Measurements from ENCODE around the gene CCL24. TPM values are rescaled to one million over a fixed set of nuclear protein-coding genes. Genes with fewer than 3 reads are reported as not detected.

CCL24 gene
- total RNA-seq, 1 donor from 2014 or later = not detected

GRCh38 chr7:75809396-75809795 lies 4.2 kb downstream of the CCL24 start:
- H3K27me3 ChIP-seq (ENCODE audit: control insufficient read depth, insufficient read depth, low read length) = no peaks in the 10 kb centered on the region
- H3K36me3 ChIP-seq (ENCODE audit: control insufficient read depth, insufficient read depth, low read length) = no peaks in the 10 kb centered on the region
- no peak overlapping the region for H3K4me3 ChIP-seq (ENCODE audit: low read depth, low read length)
- no peak for TF ChIP-seq CTCF (IDR thresholded peaks at IDR 0.05; ENCODE audit: insufficient read depth, low read length, severe bottlenecking)
- FAIRE-seq = no peak
- no peak for DNase-seq (ENCODE audit: low read depth)

- no peak for FAIRE-seq
- Histone ChIP-seq H3K27me3 (ENCODE audit: control insufficient read depth, insufficient read depth, low read length) (no peaks in the 10 kb centered on the region), H3K4me3 (ENCODE audit: low read depth, low read length) (no peak overlapping the region), H3K36me3 (ENCODE audit: control insufficient read depth, insufficient read depth, low read length) (no peaks in the 10 kb centered on the region)
- no peak for DNase-seq (ENCODE audit: low read depth)
- no peak for TF ChIP-seq CTCF (IDR thresholded peaks at IDR 0.05; ENCODE audit: insufficient read depth, low read length, severe bottlenecking)
These were observed 5.5 kb downstream of the CCL24 start for GRCh38 chr7:75808106-75808505.

GRCh38 chr7:75807452-75807851 lies 6.2 kb downstream of the CCL24 start:
- no peak for TF ChIP-seq CTCF (IDR thresholded peaks at IDR 0.05; ENCODE audit: insufficient read depth, low read length, severe bottlenecking)
- no peak for DNase-seq (ENCODE audit: low read depth)
- no peak for FAIRE-seq
- H3K27me3 ChIP-seq (ENCODE audit: control insufficient read depth, insufficient read depth, low read length) = no peaks in the 10 kb centered on the region
- no peaks in the 10 kb centered on the region for H3K36me3 ChIP-seq (ENCODE audit: control insufficient read depth, insufficient read depth, low read length)
- no peak overlapping the region for H3K4me3 ChIP-seq (ENCODE audit: low read depth, low read length)

GRCh38 chr7:75806560-75807307 lies 6.9 kb downstream of the CCL24 start:
- Histone ChIP-seq H3K4me3 (ENCODE audit: low read depth, low read length) (no peak overlapping the region), H3K27me3 (ENCODE audit: control insufficient read depth, insufficient read depth, low read length) (no peaks in the 10 kb centered on the region), H3K36me3 (ENCODE audit: control insufficient read depth, insufficient read depth, low read length) (no peaks in the 10 kb centered on the region)
- DNase-seq (ENCODE audit: low read depth) (no peak), FAIRE-seq (no peak)
- TF ChIP-seq CTCF (IDR thresholded peaks at IDR 0.05; ENCODE audit: insufficient read depth, low read length, severe bottlenecking) = no peak

GRCh38 chr7:75804705-75805104 lies 8.9 kb downstream of the CCL24 start:
- Histone ChIP-seq H3K4me3 (ENCODE audit: low read depth, low read length) (no peak overlapping the region), H3K36me3 (ENCODE audit: control insufficient read depth, insufficient read depth, low read length) (no peaks in the 10 kb centered on the region), H3K27me3 (ENCODE audit: control insufficient read depth, insufficient read depth, low read length) (no peaks in the 10 kb centered on the region)
- FAIRE-seq = no peak
- DNase-seq (ENCODE audit: low read depth) = no peak
- TF ChIP-seq CTCF (IDR thresholded peaks at IDR 0.05; ENCODE audit: insufficient read depth, low read length, severe bottlenecking) = no peak

GRCh38 chr7:75804004-75804403 lies 9.6 kb downstream of the CCL24 start:
- FAIRE-seq (no peak), DNase-seq (ENCODE audit: low read depth) (no peak)
- TF ChIP-seq CTCF (IDR thresholded peaks at IDR 0.05; ENCODE audit: insufficient read depth, low read length, severe bottlenecking) = no peak
- Histone ChIP-seq H3K36me3 (ENCODE audit: control insufficient read depth, insufficient read depth, low read length) (no peaks in the 10 kb centered on the region), H3K27me3 (ENCODE audit: control insufficient read depth, insufficient read depth, low read length) (no peaks in the 10 kb centered on the region), H3K4me3 (ENCODE audit: low read depth, low read length) (no peak overlapping the region)

All from bronchial epithelial cell (primary cell).